GM12892 (cell line): ENCODE measurements around the gene MTHFSD.

Source experiments
- DNase-seq: peaks from one replicate; pipeline ENCODE4 v3.0.0; 2011; ENCODE audit not compliant: insufficient read length
- FAIRE-seq: peaks from 2 replicates; lab custom pipeline; 2011; peaks lifted over from hg19 to GRCh38; lab: Jason Lieb, UNC
- POLR2A ChIP-seq: IDR thresholded peaks from 2 replicates; pipeline ENCODE4 v1.6.1; 2011; ENCODE audit warnings: low read depth, low read length, control low read depth
- POLR2AphosphoS5 ChIP-seq: IDR thresholded peaks from 2 replicates; pipeline ENCODE4 v1.6.1; 2011; ENCODE audit warnings: low read depth, low read length, control low read depth
- TAF1 ChIP-seq: IDR thresholded peaks from 2 replicates; pipeline ENCODE4 v1.6.1; 2011; ENCODE audit warnings: low read depth, mild to moderate bottlenecking, control low read depth, low read length, borderline replicate concordance

The MTHFSD gene

GRCh38 chr16:86566966-86567700 is 12.1 kb upstream of the MTHFSD start:
- no peak for FAIRE-seq
- no peak for DNase-seq
- no peak for TF ChIP-seq POLR2A
- TF ChIP-seq POLR2AphosphoS5: no peak
- TF ChIP-seq TAF1: no peak

- TF ChIP-seq TAF1: no peak
- TF ChIP-seq POLR2A: no peak
- TF ChIP-seq POLR2AphosphoS5: no peak
- FAIRE-seq: no peak
- DNase-seq: no peak
Measured at GRCh38 chr16:86566601-86566965, 11.5 kb upstream of the MTHFSD start, which contains the start of gene FOXC2. TSS of gene FOXC2 (plus strand) at chr16:86566829. CDS start at chr16:86567336, 507 bp downstream.

- DNase-seq: no peak
- no peak for FAIRE-seq
- TF ChIP-seq POLR2A: no peak
- TF ChIP-seq POLR2AphosphoS5: no peak
- no peak for TF ChIP-seq TAF1
Measured at GRCh38 chr16:86565644-86566511, 10.8 kb upstream of the MTHFSD start.

- no peak for DNase-seq
- TF ChIP-seq TAF1 (no peak), POLR2AphosphoS5 (no peak), POLR2A (no peak)
- no peak for FAIRE-seq
Measured at GRCh38 chr16:86565181-86565631, 10.2 kb upstream of the MTHFSD start.

- FAIRE-seq: peak; percentile 60
- no peak for TF ChIP-seq POLR2A
- TF ChIP-seq TAF1: no peak
Measured at GRCh38 chr16:86563469-86564345, 8.7 kb upstream of the MTHFSD start.

GRCh38 chr16:86562356-86562755 is 7.3 kb upstream of the MTHFSD start:
- no peak for TF ChIP-seq POLR2A
- no peak for TF ChIP-seq TAF1
- no peak for TF ChIP-seq POLR2AphosphoS5
- FAIRE-seq: no peak
- no peak for DNase-seq

More at GRCh38 chr16:86563469-86564345, 8.7 kb upstream of the MTHFSD start:
- DNase-seq: peak; percentile 78

- DNase-seq (no peak), FAIRE-seq (no peak)
- TF ChIP-seq POLR2AphosphoS5 (no peak), TAF1 (no peak), POLR2A (no peak)
Measured at GRCh38 chr16:86559802-86560305, 4.8 kb upstream of the MTHFSD start.

GRCh38 chr16:86558355-86559193 is 3.5 kb upstream of the MTHFSD start:
- DNase-seq: no peak
- TF ChIP-seq POLR2AphosphoS5 (no peak), POLR2A (no peak), TAF1 (no peak)
- no peak for FAIRE-seq

- no peak for DNase-seq
- FAIRE-seq: no peak
- TF ChIP-seq POLR2AphosphoS5: no peak
- TF ChIP-seq TAF1: no peak
- no peak for TF ChIP-seq POLR2A
Measured at GRCh38 chr16:86557587-86557986, 2.6 kb upstream of the MTHFSD start.

- FAIRE-seq (no peak), DNase-seq (no peak)
- TF ChIP-seq POLR2AphosphoS5 (no peak), TAF1 (no peak), POLR2A (no peak)
Measured at GRCh38 chr16:86556576-86556975, 1.5 kb upstream of the MTHFSD start.
